HG03103 (cell line): Measurements from ENCODE around the gene IBA57.
"Not testable (repeated sequence)": the region's sequence is repeated elsewhere in the genome, so short reads cannot be mapped to it uniquely, and the experiment has no call there.

Experiments used
- ATAC-seq: cut with Tn5 transposase; IDR thresholded peaks from one replicate; pipeline ENCODE4 v1.9.1; 2021; ENCODE audit warnings: low read depth; ENCODE audit not compliant: unreplicated experiment

The IBA57 gene

GRCh38 chr1:228184152-228184551 is 18.5 kb downstream of the IBA57 start:
- ATAC-seq, result no peak

- ATAC-seq, result no peak
Observed at GRCh38 chr1:228185641-228185965, 20.0 kb downstream of the IBA57 start.

GRCh38 chr1:228188249-228188648 is 22.6 kb downstream of the IBA57 start:
- ATAC-seq, result not testable (repeated sequence)

- no peak for ATAC-seq
Observed at GRCh38 chr1:228190182-228190581, 24.6 kb downstream of the IBA57 start.

- no peak for ATAC-seq
Observed at GRCh38 chr1:228190778-228191177, 25.2 kb downstream of the IBA57 start.

GRCh38 chr1:228194436-228194835 is 28.8 kb downstream of the IBA57 start:
- no peak for ATAC-seq

GRCh38 chr1:228194921-228195812 is 29.6 kb downstream of the IBA57 start:
- no peak for ATAC-seq

- no peak for ATAC-seq
Observed at GRCh38 chr1:228197555-228198147, 32.0 kb downstream of the IBA57 start.

- ATAC-seq, result no peak
Observed at GRCh38 chr1:228198977-228199590, 33.5 kb downstream of the IBA57 start.

- no peak for ATAC-seq
Observed at GRCh38 chr1:228204958-228205357, 39.4 kb downstream of the IBA57 start.

- ATAC-seq, result no peak
Observed at GRCh38 chr1:228205526-228206436, 40.2 kb downstream of the IBA57 start.

- no peak for ATAC-seq
Observed at GRCh38 chr1:228206582-228207351, 41.2 kb downstream of the IBA57 start.

- no peak for ATAC-seq
Observed at GRCh38 chr1:228207381-228207810, 41.8 kb downstream of the IBA57 start.

- no peak for ATAC-seq
Observed at GRCh38 chr1:228207851-228208821, 42.5 kb downstream of the IBA57 start, which contains the start of gene OBSCN. OBSCN (plus strand) TSS chr1:228208044; CDS start chr1:228211784, 3,740 bp downstream.

GRCh38 chr1:228208831-228209551 is 43.4 kb downstream of the IBA57 start:
- ATAC-seq, result no peak

GRCh38 chr1:228209657-228210056 is 44.1 kb downstream of the IBA57 start:
- ATAC-seq, result no peak

- no peak for ATAC-seq
Observed at GRCh38 chr1:228210076-228210651, 44.6 kb downstream of the IBA57 start.
